SJSA1 (cell line): Measurements from ENCODE around the gene UGT1A8. TPM values are rescaled to one million over a fixed set of nuclear protein-coding genes. Genes with fewer than 3 reads are reported as not detected.
"Not testable (repeated sequence)": the region's sequence is repeated elsewhere in the genome, so short reads cannot be mapped to it uniquely, and the experiment has no call there.

ENCODE experiments used
- DNase-seq, 2 experiments: peaks; one replicate each; pipeline ENCODE4 v3.0.0-alpha.2; 2015 to 2020; ENCODE audit warnings: low spot score in 2 of 2, low read depth in 1 of 2
- H3K27ac ChIP-seq: fragments of 250-450 bp; sonication (Bioruptor Pico); 2 replicates; pipeline ENCODE4 v1.5.1; 2020; ENCODE audit warnings: mild to moderate bottlenecking, moderate library complexity
- H3K27me3 ChIP-seq: fragments of 250-450 bp; sonication (Bioruptor Pico); replicated peaks from 2 replicates; pipeline ENCODE4 v1.5.1; 2020; ENCODE audit warnings: mild to moderate bottlenecking, moderate library complexity
- H3K36me3 ChIP-seq: fragments of 250-450 bp; sonication (Bioruptor Pico); 2 replicates; pipeline ENCODE4 v1.5.1; 2020; ENCODE audit warnings: mild to moderate bottlenecking
- H3K4me1 ChIP-seq: fragments of 250-450 bp; sonication (Bioruptor Pico); replicated peaks from 2 replicates; pipeline ENCODE4 v1.6.1; 2021; ENCODE audit warnings: mild to moderate bottlenecking
- H3K4me3 ChIP-seq: fragments of 250-450 bp; sonication (Bioruptor Pico); 2 replicates; pipeline ENCODE4 v1.5.1; 2020; ENCODE audit warnings: mild to moderate bottlenecking
- H3K9me3 ChIP-seq: fragments of 250-450 bp; sonication (Bioruptor Pico); replicated peaks from 2 replicates; pipeline ENCODE4 v1.5.1; 2020; ENCODE audit warnings: mild to moderate bottlenecking
- total RNA-seq: library from RNA; depleted of rRNA; stranded (reverse); fragments of >200 nt; shearing (Covaris generic); gene quantifications from 2 replicates; pipeline ENCODE4 v1.2.3, GENCODE V29; 2014

UGT1A8 gene
- total RNA-seq, 1 experiment from 2014 or later = not detected

- not testable (repeated sequence) for H3K9me3 ChIP-seq, H3K4me3 ChIP-seq, H3K27me3 ChIP-seq, DNase-seq, H3K36me3 ChIP-seq
- Histone ChIP-seq H3K4me1 (peaks cover 14% of the 10 kb centered on the region), H3K27ac (peak overlapping the region; percentile 98)
Measured at GRCh38 chr2:233700842-233701241, 83.4 kb downstream of the UGT1A8 start.

- H3K9me3 ChIP-seq = no peaks in the 10 kb centered on the region
- DNase-seq = no peak
- H3K36me3 ChIP-seq = no peaks in the 10 kb centered on the region
Measured at GRCh38 chr2:233702238-233702637, 84.8 kb downstream of the UGT1A8 start.

GRCh38 chr2:233705911-233706506, 88.6 kb downstream of the UGT1A8 start:
- Histone ChIP-seq H3K27ac (no peak overlapping the region), H3K9me3 (no peaks in the 10 kb centered on the region)
- DNase-seq = no peak

More at GRCh38 chr2:233702238-233702637, 84.8 kb downstream of the UGT1A8 start:
- Histone ChIP-seq H3K27me3 (no peaks in the 10 kb centered on the region), H3K4me1 (peaks cover 27% of the 10 kb centered on the region), H3K4me3 (no peak overlapping the region), H3K27ac (no peak overlapping the region)

GRCh38 chr2:233706720-233707119, 89.3 kb downstream of the UGT1A8 start:
- Histone ChIP-seq H3K27ac (no peak overlapping the region), H3K4me3 (no peak overlapping the region), H3K4me1 (peaks cover 33% of the 10 kb centered on the region), H3K27me3 (no peaks in the 10 kb centered on the region), H3K36me3 (no peaks in the 10 kb centered on the region), H3K9me3 (no peaks in the 10 kb centered on the region)
- DNase-seq = no peak

More at GRCh38 chr2:233705911-233706506, 88.6 kb downstream of the UGT1A8 start:
- Histone ChIP-seq H3K27me3 (no peaks in the 10 kb centered on the region), H3K4me1 (peaks cover 30% of the 10 kb centered on the region), H3K4me3 (no peak overlapping the region), H3K36me3 (no peaks in the 10 kb centered on the region)

GRCh38 chr2:233707940-233708644, 90.7 kb downstream of the UGT1A8 start:
- H3K9me3 ChIP-seq = no peaks in the 10 kb centered on the region
- H3K27ac ChIP-seq = peak overlapping the region; percentile 33
- no peaks in the 10 kb centered on the region for H3K27me3 ChIP-seq
- H3K4me1 ChIP-seq = peaks cover 33% of the 10 kb centered on the region
- peak in 1 of 2 experiments; percentile 50 for DNase-seq
- H3K4me3 ChIP-seq = no peak overlapping the region
- H3K36me3 ChIP-seq = no peaks in the 10 kb centered on the region

- H3K4me1 ChIP-seq = peaks cover 33% of the 10 kb centered on the region
- H3K4me3 ChIP-seq = no peak overlapping the region
- H3K27me3 ChIP-seq = no peaks in the 10 kb centered on the region
- no peak overlapping the region for H3K27ac ChIP-seq
- DNase-seq = no peak
- no peaks in the 10 kb centered on the region for H3K9me3 ChIP-seq
- H3K36me3 ChIP-seq = no peaks in the 10 kb centered on the region
Measured at GRCh38 chr2:233708942-233709341, 91.5 kb downstream of the UGT1A8 start.

GRCh38 chr2:233711312-233712008, 94.0 kb downstream of the UGT1A8 start:
- Histone ChIP-seq H3K4me3 (no peak overlapping the region), H3K4me1 (peaks cover 28% of the 10 kb centered on the region), H3K27me3 (no peaks in the 10 kb centered on the region), H3K36me3 (no peaks in the 10 kb centered on the region), H3K27ac (no peak overlapping the region), H3K9me3 (no peaks in the 10 kb centered on the region)
- peak; percentile 63 to 83 for DNase-seq

GRCh38 chr2:233712611-233713261, 95.3 kb downstream of the UGT1A8 start, which contains the start of gene UGT1A5:
Gene UGT1A5, plus strand, starts transcription at chr2:233712907. Its CDS starts 85 bp downstream, at chr2:233712992.
- H3K4me1 ChIP-seq = peaks cover 17% of the 10 kb centered on the region
- no peak for DNase-seq
- no peak within 1 kb of the TSS for H3K27ac ChIP-seq
- H3K9me3 ChIP-seq = no peaks in the 10 kb centered on the region
- H3K36me3 ChIP-seq = no peaks in the 10 kb centered on the region
- no peaks in the 10 kb centered on the region for H3K27me3 ChIP-seq
- H3K4me3 ChIP-seq = no peak within 1 kb of the TSS

- peaks cover 12% of the 10 kb centered on the region for H3K4me1 ChIP-seq
- no peaks in the 10 kb centered on the region for H3K9me3 ChIP-seq
- no peaks in the 10 kb centered on the region for H3K27me3 ChIP-seq
- DNase-seq = no peak
- H3K4me3 ChIP-seq = no peak overlapping the region
- no peaks in the 10 kb centered on the region for H3K36me3 ChIP-seq
- no peak overlapping the region for H3K27ac ChIP-seq
Measured at GRCh38 chr2:233713262-233713615, 95.8 kb downstream of the UGT1A8 start.

GRCh38 chr2:233714121-233714520, 96.7 kb downstream of the UGT1A8 start:
- Histone ChIP-seq H3K36me3 (no peaks in the 10 kb centered on the region), H3K27ac (no peak overlapping the region), H3K9me3 (no peaks in the 10 kb centered on the region), H3K27me3 (no peaks in the 10 kb centered on the region), H3K4me1 (0 out of 2 replicates have a peak, but pooled peaks cover 5% of the 10 kb centered on the region), H3K4me3 (no peak overlapping the region)
- no peak for DNase-seq

GRCh38 chr2:233718552-233718951, 101.1 kb downstream of the UGT1A8 start, which contains the start of gene UGT1A4:
Gene UGT1A4, plus strand, starts transcription at chr2:233718736. Its CDS starts 85 bp downstream, at chr2:233718821.
- Histone ChIP-seq H3K27me3 (no peaks in the 10 kb centered on the region), H3K27ac (no peak within 1 kb of the TSS), H3K9me3 (no peaks in the 10 kb centered on the region), H3K36me3 (no peaks in the 10 kb centered on the region), H3K4me3 (no peak within 1 kb of the TSS), H3K4me1 (no peaks in the 10 kb centered on the region)
- DNase-seq = no peak

GRCh38 chr2:233728723-233729301, 111.4 kb downstream of the UGT1A8 start, which contains the start of gene UGT1A3:
Gene UGT1A3, plus strand, starts transcription at chr2:233729042. Its CDS starts 85 bp downstream, at chr2:233729127.
- no peaks in the 10 kb centered on the region for H3K9me3 ChIP-seq
- no peaks in the 10 kb centered on the region for H3K36me3 ChIP-seq
- no peak for DNase-seq
- no peak within 1 kb of the TSS for H3K4me3 ChIP-seq
- no peaks in the 10 kb centered on the region for H3K4me1 ChIP-seq
- H3K27ac ChIP-seq = no peak within 1 kb of the TSS
- H3K27me3 ChIP-seq = no peaks in the 10 kb centered on the region
